Thyroid gland (tissue), 4 donors: ENCODE results near the gene OR9G4. TPM values are rescaled to one million over a fixed set of nuclear protein-coding genes. Genes with fewer than 3 reads are reported as not detected.

ENCODE experiments used
- DNase-seq, 2 donors: peaks; one replicate each; pipeline ENCODE4 v3.0.0-alpha.2; 2019
- H3K27ac ChIP-seq, 3 donors: fragments of 200-600 bp; sonication (generic); 1 replicate in 2 of 3; 2 replicates in 1 of 3; pipeline ENCODE4 v1.5.1; 2016 to 2019; ENCODE audit warnings: mild to moderate bottlenecking in 1 of 3, moderate library complexity in 1 of 3
- H3K27me3 ChIP-seq: fragments of 200-600 bp; sonication (generic); one replicate; pipeline ENCODE4 v1.5.1; 2019
- H3K36me3 ChIP-seq, 2 donors: fragments of 200-600 bp; sonication (generic); one replicate each; pipeline ENCODE4 v1.5.1; 2016 to 2019
- H3K4me1 ChIP-seq, 2 donors: fragments of 200-600 bp; sonication (generic); one replicate each; pipeline ENCODE4 v1.5.1; 2017 to 2019
- H3K4me3 ChIP-seq, 3 donors: fragments of 200-600 bp; sonication (generic); replicated peaks in 1 of 3; 1 replicate in 2 of 3; 2 replicates in 1 of 3; pipeline ENCODE4 v1.5.1; 2016; ENCODE audit warnings: mild to moderate bottlenecking in 1 of 3
- H3K9me3 ChIP-seq: fragments of 200-600 bp; sonication (generic); one replicate; pipeline ENCODE4 v1.5.1; 2017
- POLR2A ChIP-seq, 2 donors: fragments of 450-650 bp; IDR thresholded peaks; one replicate each; pipeline ENCODE4 v1.6.1; 2017; ENCODE audit warnings: antibody characterized with exemption in 2 of 2, mild to moderate bottlenecking in 2 of 2, moderate library complexity in 1 of 2
- WGBS, 2 donors: methylation state at CpG; one replicate each; pipeline ENCODE4 v1.1.5; 2017; 5-methylcytosine and 5-hydroxymethylcytosine counted together
- intact Hi-C: fragments of 100-400 bp; cut with DNase I; formaldehyde crosslinking; loops from one replicate; pipeline ENCODE4 v1.15.1; 2023
- total RNA-seq, 4 donors: library from RNA; depleted of rRNA; stranded (reverse); fragments of >200 nt; gene quantifications; one replicate each; pipeline ENCODE4 v1.2.3, GENCODE V29; 2016
- TF ChIP-seq, protein P1 (sequence below), 6 experiments: fragments of 200-600 bp in 3 of 6; fragments of 450-650 bp in 3 of 6; sonication (generic) in 3 of 6; IDR thresholded peaks; one replicate each; pipeline ENCODE4 v1.5.1; 2016 to 2019; ENCODE audit warnings: antibody characterized with exemption in 6 of 6, mild to moderate bottlenecking in 2 of 6, inconsistent platforms in 1 of 6, moderate library complexity in 1 of 6

OR9G4 gene
- not detected for total RNA-seq

DNA sequence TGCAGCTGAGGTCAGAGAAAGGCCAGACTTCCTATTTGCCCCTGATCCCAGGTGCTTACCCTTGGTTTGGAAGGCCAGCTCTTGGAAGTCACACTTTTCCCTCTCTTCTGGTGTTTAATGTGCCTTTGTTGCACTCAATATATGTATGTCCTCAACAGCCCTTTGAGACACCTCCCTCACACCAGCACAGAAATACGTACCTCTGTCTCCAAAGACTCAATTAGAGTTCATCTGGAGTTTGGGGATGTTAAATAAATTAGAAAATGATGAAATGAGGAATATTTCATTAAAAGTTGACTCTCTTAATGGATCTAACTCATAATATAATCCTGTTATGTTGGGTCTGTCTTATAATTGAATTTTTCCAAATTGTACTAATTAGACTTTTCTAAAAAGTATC, at the start of gene OR9G4:
Gene OR9G4, minus strand, starts transcription at position 101 of the 400 bp plus-strand sequence. CDS start 4,931 bp downstream, outside the sequence.
- intact Hi-C loops: no loop called here
- no peak within 1 kb of the TSS for H3K27ac ChIP-seq
- no peaks in the 10 kb centered on the region for H3K9me3 ChIP-seq
- 61 to 69% methylated on average over 1 of the region's 1 CpG for WGBS, 2 donors
- TF ChIP-seq POLR2A (IDR thresholded peaks at IDR 0.05): no peak
- TF ChIP-seq, protein P1, sequence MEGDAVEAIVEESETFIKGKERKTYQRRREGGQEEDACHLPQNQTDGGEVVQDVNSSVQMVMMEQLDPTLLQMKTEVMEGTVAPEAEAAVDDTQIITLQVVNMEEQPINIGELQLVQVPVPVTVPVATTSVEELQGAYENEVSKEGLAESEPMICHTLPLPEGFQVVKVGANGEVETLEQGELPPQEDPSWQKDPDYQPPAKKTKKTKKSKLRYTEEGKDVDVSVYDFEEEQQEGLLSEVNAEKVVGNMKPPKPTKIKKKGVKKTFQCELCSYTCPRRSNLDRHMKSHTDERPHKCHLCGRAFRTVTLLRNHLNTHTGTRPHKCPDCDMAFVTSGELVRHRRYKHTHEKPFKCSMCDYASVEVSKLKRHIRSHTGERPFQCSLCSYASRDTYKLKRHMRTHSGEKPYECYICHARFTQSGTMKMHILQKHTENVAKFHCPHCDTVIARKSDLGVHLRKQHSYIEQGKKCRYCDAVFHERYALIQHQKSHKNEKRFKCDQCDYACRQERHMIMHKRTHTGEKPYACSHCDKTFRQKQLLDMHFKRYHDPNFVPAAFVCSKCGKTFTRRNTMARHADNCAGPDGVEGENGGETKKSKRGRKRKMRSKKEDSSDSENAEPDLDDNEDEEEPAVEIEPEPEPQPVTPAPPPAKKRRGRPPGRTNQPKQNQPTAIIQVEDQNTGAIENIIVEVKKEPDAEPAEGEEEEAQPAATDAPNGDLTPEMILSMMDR (IDR thresholded peaks at IDR 0.05): no peak
- no peaks in the 10 kb centered on the region for H3K27me3 ChIP-seq
- no peak for DNase-seq
- no peak within 1 kb of the TSS for H3K4me3 ChIP-seq
- H3K36me3 ChIP-seq: no peaks in the 10 kb centered on the region
- no peaks in the 10 kb centered on the region for H3K4me1 ChIP-seq

DNA sequence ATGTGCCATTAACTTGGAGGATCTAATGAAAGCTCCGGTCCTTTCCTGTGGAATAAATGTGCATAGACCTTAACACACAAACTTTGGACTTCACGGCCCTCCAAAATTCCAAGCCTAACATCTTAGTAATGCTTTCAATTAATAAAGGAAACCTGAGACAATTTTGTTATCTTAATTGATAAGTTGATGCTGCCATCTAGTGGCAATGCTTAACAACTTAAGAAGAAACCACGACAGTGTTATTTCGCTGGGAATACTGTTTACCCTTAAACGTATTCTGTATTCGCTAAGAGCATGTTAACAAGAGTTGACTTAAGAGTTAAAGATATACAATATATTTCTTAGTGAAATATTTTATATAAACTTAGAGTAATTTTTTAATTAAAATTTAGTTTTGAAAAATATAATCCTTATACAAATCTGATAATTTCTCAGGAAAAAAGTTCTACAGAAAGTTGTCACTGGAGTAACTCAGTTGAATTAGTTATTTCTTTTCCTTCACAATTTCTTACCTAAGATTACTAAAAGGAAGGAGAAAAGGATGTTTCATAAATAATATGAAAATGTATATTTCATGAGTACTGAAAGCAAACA, 35.0 kb upstream of the OR9G4 start:
- Histone ChIP-seq H3K9me3 (no peaks in the 10 kb centered on the region), H3K27ac (no peak overlapping the region), H3K4me1 (no peaks in the 10 kb centered on the region), H3K36me3 (no peaks in the 10 kb centered on the region), H3K4me3 (no peak overlapping the region), H3K27me3 (no peaks in the 10 kb centered on the region)
- 11 to 13% methylated on average over 6 of the region's 6 CpGs for WGBS, 2 donors
- TF ChIP-seq, protein P1 (IDR thresholded peaks at IDR 0.05): peak in 4 of 6 experiments; percentile 8 to 61 (median 34)
- TF ChIP-seq POLR2A (IDR thresholded peaks at IDR 0.05): no peak
- no peak for DNase-seq
- intact Hi-C loops: no loop called here

DNA sequence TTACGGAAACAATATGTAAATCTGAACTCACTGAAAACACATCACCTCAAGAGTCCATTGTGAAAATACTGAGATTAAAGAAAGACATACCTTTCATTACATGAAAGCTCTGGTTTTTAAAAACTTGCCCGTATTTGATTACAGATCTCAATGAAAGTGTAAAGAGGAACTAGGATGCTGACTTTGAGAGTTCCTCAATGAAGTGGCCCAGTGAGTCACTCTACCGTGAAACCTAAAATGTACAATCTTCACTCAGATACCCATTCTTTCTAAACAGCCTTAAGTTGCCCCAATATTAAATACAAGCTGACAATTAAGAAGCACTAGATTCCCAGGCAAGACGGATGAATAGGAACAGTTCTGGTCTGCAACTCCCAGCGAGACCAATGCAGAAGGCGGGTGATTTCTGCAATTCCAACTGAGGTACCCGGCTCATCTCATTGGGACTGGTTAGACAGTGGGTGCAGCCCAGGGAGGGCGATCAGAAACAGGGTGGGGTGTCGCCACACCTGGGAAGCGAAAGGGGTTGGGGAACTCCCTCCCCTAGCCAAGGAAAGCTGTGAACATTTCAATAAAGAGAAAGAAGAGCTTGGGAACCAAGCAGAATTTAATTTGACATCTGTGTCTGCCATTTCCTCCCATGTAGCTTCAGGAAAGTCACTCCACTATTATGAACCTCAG, 33.8 kb upstream of the OR9G4 start:
- Histone ChIP-seq H3K9me3 (no peaks in the 10 kb centered on the region), H3K27ac (no peak overlapping the region), H3K36me3 (no peaks in the 10 kb centered on the region), H3K4me1 (no peaks in the 10 kb centered on the region), H3K27me3 (no peaks in the 10 kb centered on the region), H3K4me3 (no peak overlapping the region)
- DNase-seq: no peak
- intact Hi-C loops: no loop called here
- TF ChIP-seq POLR2A (IDR thresholded peaks at IDR 0.05): no peak
- TF ChIP-seq, protein P1 (IDR thresholded peaks at IDR 0.05): no peak
- WGBS, 2 donors: 59 to 66% methylated on average over 10 of the region's 10 CpGs

DNA sequence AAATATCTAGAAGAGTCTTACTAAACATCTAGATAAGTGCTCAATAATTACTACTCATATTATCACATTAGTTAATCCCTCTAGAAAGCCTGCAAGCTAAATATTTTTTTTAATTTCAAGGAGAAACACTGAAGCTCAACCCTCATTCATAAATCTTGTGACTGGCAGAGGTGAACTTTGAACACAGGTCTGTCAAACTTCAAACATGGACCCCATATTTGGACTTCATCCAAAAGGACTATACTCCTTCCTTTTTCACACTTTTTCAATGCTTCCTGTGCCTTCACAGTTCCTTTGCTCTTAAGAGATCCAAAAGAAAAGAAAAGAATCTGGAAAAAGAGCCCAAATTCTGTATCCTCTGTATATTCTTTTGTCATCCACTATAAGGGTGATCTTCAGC, 28.3 kb upstream of the OR9G4 start:
- intact Hi-C loops: no loop called here
- no peak for DNase-seq
- no peaks in the 10 kb centered on the region for H3K9me3 ChIP-seq
- H3K4me3 ChIP-seq: no peak overlapping the region
- no peak overlapping the region for H3K27ac ChIP-seq
- H3K4me1 ChIP-seq: no peaks in the 10 kb centered on the region
- H3K27me3 ChIP-seq: no peaks in the 10 kb centered on the region
- TF ChIP-seq, protein P1 (IDR thresholded peaks at IDR 0.05): no peak
- no peak for TF ChIP-seq POLR2A (IDR thresholded peaks at IDR 0.05)
- no peaks in the 10 kb centered on the region for H3K36me3 ChIP-seq

DNA sequence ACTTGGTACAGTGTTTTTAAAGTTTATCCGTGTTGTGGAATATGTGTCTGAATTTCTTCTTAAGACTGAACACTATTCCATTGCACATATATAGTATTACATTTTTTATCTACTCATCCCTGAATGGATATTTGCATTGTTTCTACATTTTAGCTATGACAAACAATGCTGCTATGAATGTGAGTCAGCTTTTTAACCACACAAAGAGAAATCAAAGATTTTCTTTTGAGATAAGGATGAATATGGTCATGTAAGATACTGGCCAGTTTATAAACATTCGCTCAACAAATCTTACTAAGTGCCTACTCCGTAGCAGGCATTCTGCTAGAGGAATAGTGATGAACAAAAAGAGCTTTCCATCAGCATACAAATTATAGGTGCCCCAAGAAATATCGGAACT, 16.5 kb upstream of the OR9G4 start:
- no peaks in the 10 kb centered on the region for H3K9me3 ChIP-seq
- WGBS, 2 donors: 85 to 87% methylated on average over 4 of the region's 4 CpGs
- no peak overlapping the region for H3K4me3 ChIP-seq
- no peak overlapping the region for H3K27ac ChIP-seq
- intact Hi-C loops: no loop called here
- no peaks in the 10 kb centered on the region for H3K36me3 ChIP-seq
- no peak for TF ChIP-seq POLR2A (IDR thresholded peaks at IDR 0.05)
- TF ChIP-seq, protein P1 (IDR thresholded peaks at IDR 0.05): no peak
- no peak for DNase-seq
- H3K27me3 ChIP-seq: no peaks in the 10 kb centered on the region
- no peaks in the 10 kb centered on the region for H3K4me1 ChIP-seq
